Cardiac muscle cell (in vitro differentiated cells and primary cell): ENCODE data around the gene MZB1. TPM values are rescaled to one million over a fixed set of nuclear protein-coding genes. Genes with fewer than 3 reads are reported as not detected.

ENCODE experiments used
- DNase-seq, 2 donors: peaks; one replicate each; pipeline versions ENCODE4 v3.0.0 to v3.0.0-alpha.2; 2010 to 2017; ENCODE audit warnings: low read depth in 1 of 2, low spot score in 1 of 2
- H3K27ac ChIP-seq: fragments of 200-600 bp; sonication (generic); 2 replicates; pipeline ENCODE4 v1.5.1; 2016
- H3K27me3 ChIP-seq: fragments of 200-600 bp; sonication (generic); 2 replicates; pipeline ENCODE4 v1.6.0; 2016; ENCODE audit warnings: control low read depth
- H3K36me3 ChIP-seq: fragments of 200-600 bp; sonication (generic); 2 replicates; pipeline ENCODE4 v1.5.1; 2016; ENCODE audit warnings: control low read depth
- H3K4me1 ChIP-seq: fragments of 200-600 bp; sonication (generic); 2 replicates; pipeline ENCODE4 v1.8.1; 2017; ENCODE audit warnings: low read depth, mild to moderate bottlenecking, mixed run types
- H3K4me3 ChIP-seq: fragments of 200-600 bp; sonication (generic); 2 replicates; pipeline ENCODE4 v1.5.1; 2016; ENCODE audit warnings: mild to moderate bottlenecking
- H3K9me3 ChIP-seq: fragments of 200-600 bp; sonication (generic); 2 replicates; pipeline ENCODE4 v1.5.1; 2017; ENCODE audit warnings: low read depth, mild to moderate bottlenecking, control low read depth
- CTCF ChIP-seq: IDR thresholded peaks from 2 replicates; pipeline ENCODE4 v1.5.1; 2012; ENCODE audit warnings: low read depth, mild to moderate bottlenecking, low read length
- polyA plus RNA-seq: library from polyadenylated mRNA; unstranded; fragments of >200 nt; fragmentation: Nextera tagmentation; extraction: Ambion mirVana; gene quantifications from 2 replicates; pipeline ENCODE4 v1.2.1, GENCODE V29; 2016
- total RNA-seq: library from RNA; depleted of rRNA; stranded (reverse); fragments of >200 nt; gene quantifications from 2 replicates; pipeline ENCODE4 v1.2.3, GENCODE V29; 2016

MZB1 gene
- total and polyA plus RNA-seq, 2 experiments from 2014 or later: 1.3 to 5.3 TPM

- DNase-seq: no peak
- TF ChIP-seq CTCF: no peak
- Histone ChIP-seq H3K27ac (no peak overlapping the region), H3K4me1 (no peaks in the 10 kb centered on the region), H3K4me3 (no peak overlapping the region), H3K27me3 (no peaks in the 10 kb centered on the region), H3K9me3 (no peaks in the 10 kb centered on the region), H3K36me3 (peaks cover 48% of the 10 kb centered on the region)
These were observed 40.3 kb upstream of the MZB1 start for GRCh38 chr5:139430015-139430414.

- no peaks in the 10 kb centered on the region for H3K9me3 ChIP-seq
- H3K27me3 ChIP-seq: no peaks in the 10 kb centered on the region
- H3K36me3 ChIP-seq: peaks cover 42% of the 10 kb centered on the region
- H3K4me3 ChIP-seq: no peak overlapping the region
- H3K27ac ChIP-seq: no peak overlapping the region
- H3K4me1 ChIP-seq: no peaks in the 10 kb centered on the region
- no peak for TF ChIP-seq CTCF
- peak in 1 of 2 donors; percentile 58 for DNase-seq
These were observed 36.6 kb upstream of the MZB1 start for GRCh38 chr5:139426203-139426885.

- H3K27me3 ChIP-seq: no peaks in the 10 kb centered on the region
- H3K4me1 ChIP-seq: peaks cover under 1% of the 10 kb centered on the region
These were observed 35.8 kb upstream of the MZB1 start for GRCh38 chr5:139425497-139425896.

GRCh38 chr5:139422307-139422893, 32.7 kb upstream of the MZB1 start:
- no peak overlapping the region for H3K4me3 ChIP-seq
- peak; percentile 67 to 84 for DNase-seq
- peak; percentile 88 for TF ChIP-seq CTCF
- H3K27me3 ChIP-seq: no peaks in the 10 kb centered on the region
- no peak overlapping the region for H3K27ac ChIP-seq
- peaks cover 25% of the 10 kb centered on the region for H3K36me3 ChIP-seq
- peaks cover 30% of the 10 kb centered on the region for H3K4me1 ChIP-seq
- H3K9me3 ChIP-seq: no peaks in the 10 kb centered on the region

More at GRCh38 chr5:139425497-139425896, 35.8 kb upstream of the MZB1 start:
- no peak overlapping the region for H3K27ac ChIP-seq
- peaks cover 35% of the 10 kb centered on the region for H3K36me3 ChIP-seq
- H3K9me3 ChIP-seq: no peaks in the 10 kb centered on the region
- no peak for DNase-seq
- H3K4me3 ChIP-seq: no peak overlapping the region
- no peak for TF ChIP-seq CTCF

GRCh38 chr5:139419226-139420192, 29.8 kb upstream of the MZB1 start:
- H3K27ac ChIP-seq: peak overlapping the region; percentile 89
- no peak for DNase-seq
- no peak overlapping the region for H3K4me3 ChIP-seq
- peaks cover 8% of the 10 kb centered on the region for H3K36me3 ChIP-seq
- TF ChIP-seq CTCF: no peak
- H3K4me1 ChIP-seq: peaks cover 56% of the 10 kb centered on the region
- no peaks in the 10 kb centered on the region for H3K9me3 ChIP-seq
- no peaks in the 10 kb centered on the region for H3K27me3 ChIP-seq
